A549 (cell line): Measurements from ENCODE around the gene CD163L1. TPM values are rescaled to one million over a fixed set of nuclear protein-coding genes. Genes with fewer than 3 reads are reported as not detected.
A peak's percentile ranks its signal among the peaks of the same experiment; 100 is the strongest.

Source experiments
- ATAC-seq, 2 experiments: fragments of 200-7000 bp in 1 of 2; fragments of >200 bp in 1 of 2; cut with Nextera tagmentation in 1 of 2; cut with Tn5 transposase in 1 of 2; 3 replicates each; pipeline versions ENCODE4 v1.8.0 to v1.9.1; 2018 to 2020; ENCODE audit warnings: mild to moderate bottlenecking in 1 of 2, moderate library complexity in 1 of 2
- CTCF ChIA-PET: fragments of 300-600 bp; sonication (Branson Sonifier 250); formaldehyde crosslinking; extraction: SDS; loops from one replicate; lab custom pipeline; 2021; ENCODE audit warnings: antibody characterized with exemption, inconsistent platforms; lab: Yijun Ruan, JAX
- POLR2A ChIA-PET: fragments of 350-600 bp; formaldehyde crosslinking; extraction: SDS; loops from one replicate; lab custom pipeline; 2021; ENCODE audit warnings: antibody characterized with exemption, inconsistent platforms; lab: Yijun Ruan, JAX
- DNase-seq, 2 experiments: peaks; one replicate each; pipeline versions ENCODE4 v3.0.0 to v3.0.0-alpha.2; 2011 to 2016; ENCODE audit warnings: low read depth in 1 of 2, low spot score in 1 of 2
- FAIRE-seq: peaks from 2 replicates; lab custom pipeline; 2011; peaks lifted over from hg19 to GRCh38; lab: Jason Lieb, UNC
- H3K27ac ChIP-seq, 2 experiments: fragments of >200 bp; sonication (Bioruptor Twin); formaldehyde crosslinking; 3 replicates each; pipeline ENCODE4 v1.5.1; 2016 to 2017
- H3K4me1 ChIP-seq: fragments of >200 bp; sonication (Bioruptor Twin); formaldehyde crosslinking; 3 replicates; pipeline ENCODE4 v1.6.1; 2016
- H3K4me2 ChIP-seq: fragments of >200 bp; sonication (Bioruptor Twin); formaldehyde crosslinking; 3 replicates; pipeline ENCODE4 v1.6.1; 2016
- H3K4me3 ChIP-seq: fragments of >200 bp; sonication (Bioruptor Twin); formaldehyde crosslinking; 3 replicates; pipeline ENCODE4 v1.5.1; 2016
- H3K9me3 ChIP-seq: fragments of >200 bp; sonication (Bioruptor Twin); formaldehyde crosslinking; 3 replicates; pipeline ENCODE4 v1.6.1; 2016
- CBX8 ChIP-seq: fragments of 200-600 bp; sonication (generic); IDR thresholded peaks from 2 replicates; pipeline ENCODE4 v1.6.1; 2016
- CHD2 ChIP-seq: fragments of 150-350 bp; IDR thresholded peaks from 2 replicates; pipeline ENCODE4 v1.6.1; 2014; ENCODE audit warnings: low read length; ENCODE audit not compliant: partially characterized antibody
- CHD4 ChIP-seq: fragments of 200-600 bp; sonication (generic); IDR thresholded peaks from 2 replicates; pipeline ENCODE4 v1.6.1; 2016; ENCODE audit warnings: antibody characterized with exemption, mild to moderate bottlenecking, borderline replicate concordance
- EHF ChIP-seq: fragments of 250-450 bp; sonication (Bioruptor Pico); IDR thresholded peaks from 2 replicates; pipeline ENCODE4 v1.5.0; 2020; ENCODE audit warnings: mild to moderate bottlenecking
- EHMT2 ChIP-seq: fragments of 200-600 bp; sonication (generic); IDR thresholded peaks from 2 replicates; pipeline ENCODE4 v1.6.1; 2016; ENCODE audit warnings: antibody characterized with exemption, low read depth, mild to moderate bottlenecking, moderate library complexity
- EP300 ChIP-seq, 2 experiments: fragments of >200 bp; sonication (Bioruptor Twin); formaldehyde crosslinking; IDR thresholded peaks; 2 replicates in 1 of 2; 3 replicates in 1 of 2; pipeline ENCODE4 v1.6.1; 2016 to 2017
- ESRRA ChIP-seq: fragments of 150-350 bp; IDR thresholded peaks from 2 replicates; pipeline ENCODE4 v1.6.1; 2014; ENCODE audit warnings: mild to moderate bottlenecking, low read length, borderline replicate concordance
- FOXS1 ChIP-seq: fragments of 250-450 bp; sonication (Bioruptor Pico); IDR thresholded peaks from 2 replicates; pipeline ENCODE4 v1.5.0; 2020; ENCODE audit warnings: mild to moderate bottlenecking, moderate library complexity
- HDAC2 ChIP-seq: fragments of 200-600 bp; sonication (generic); IDR thresholded peaks from 2 replicates; pipeline ENCODE4 v1.6.1; 2016
- HEYL ChIP-seq: fragments of 250-450 bp; sonication (Bioruptor Pico); IDR thresholded peaks from 2 replicates; pipeline ENCODE4 v1.8.0; 2021; ENCODE audit warnings: mild to moderate bottlenecking, moderate library complexity
- HOXA7 ChIP-seq: fragments of 250-450 bp; sonication (Bioruptor Pico); IDR thresholded peaks from 2 replicates; pipeline ENCODE4 v1.5.0; 2020; ENCODE audit warnings: mild to moderate bottlenecking, moderate library complexity
- HOXB13 ChIP-seq: fragments of 250-450 bp; sonication (Bioruptor Pico); IDR thresholded peaks from 2 replicates; pipeline ENCODE4 v1.5.0; 2020; ENCODE audit warnings: low read depth, mild to moderate bottlenecking, moderate library complexity
- HOXB5 ChIP-seq: fragments of 250-450 bp; sonication (Bioruptor Pico); IDR thresholded peaks from 2 replicates; pipeline ENCODE4 v1.5.0; 2020; ENCODE audit warnings: mild to moderate bottlenecking, moderate library complexity
- JUN ChIP-seq, 2 experiments: fragments of >200 bp; sonication (Bioruptor Twin); formaldehyde crosslinking; IDR thresholded peaks; 2 replicates in 1 of 2; 3 replicates in 1 of 2; pipeline ENCODE4 v1.6.1; 2016 to 2017
- KDM1A ChIP-seq: fragments of 200-600 bp; sonication (generic); IDR thresholded peaks from 2 replicates; pipeline ENCODE4 v1.6.1; 2016; ENCODE audit warnings: low read depth, mild to moderate bottlenecking
- KDM5A ChIP-seq: fragments of 200-600 bp; sonication (generic); IDR thresholded peaks from 2 replicates; pipeline ENCODE4 v1.6.1; 2016; ENCODE audit warnings: antibody characterized with exemption, mild to moderate bottlenecking
- MAFK ChIP-seq: fragments of 450-650 bp; IDR thresholded peaks from 2 replicates; pipeline ENCODE4 v1.6.1; 2014; ENCODE audit not compliant: partially characterized antibody
- MAZ ChIP-seq: fragments of 150-350 bp; IDR thresholded peaks from 2 replicates; pipeline ENCODE4 v1.6.1; 2014; ENCODE audit warnings: antibody characterized with exemption, low read depth, low read length, borderline replicate concordance
- PHF8 ChIP-seq: fragments of 200-600 bp; sonication (generic); IDR thresholded peaks from 2 replicates; pipeline ENCODE4 v1.6.1; 2016; ENCODE audit warnings: low read depth, mild to moderate bottlenecking, antibody characterized with exemption, moderate library complexity, borderline replicate concordance
- POLR2AphosphoS2 ChIP-seq: conservative IDR thresholded peaks from 2 replicates; pipeline ENCODE4 v1.6.1; 2012; ENCODE audit warnings: low read length, improper control_type of control experiment, inconsistent platforms
- RNF2 ChIP-seq: fragments of 200-600 bp; sonication (generic); IDR thresholded peaks from 2 replicates; pipeline ENCODE4 v1.6.1; 2016; ENCODE audit warnings: low read depth, mild to moderate bottlenecking, antibody characterized with exemption, moderate library complexity, borderline replicate concordance
- SREBF2 ChIP-seq: fragments of 450-650 bp; IDR thresholded peaks from 2 replicates; pipeline ENCODE4 v1.6.1; 2014; ENCODE audit warnings: mild to moderate bottlenecking, moderate library complexity
- TFCP2L1 ChIP-seq: fragments of 250-450 bp; sonication (Bioruptor Pico); IDR thresholded peaks from 2 replicates; pipeline ENCODE4 v1.5.0; 2021; ENCODE audit warnings: mild to moderate bottlenecking
- TP53 ChIP-seq: fragments of 250-450 bp; sonication (Bioruptor Pico); IDR thresholded peaks from 2 replicates; pipeline ENCODE4 v1.5.0; 2021; ENCODE audit warnings: mild to moderate bottlenecking, moderate library complexity
- ZC3H11A ChIP-seq: fragments of 450-650 bp; IDR thresholded peaks from 2 replicates; pipeline ENCODE4 v1.6.1; 2014; ENCODE audit warnings: antibody characterized with exemption, mild to moderate bottlenecking
- ZSCAN20 ChIP-seq: fragments of 250-450 bp; sonication (Bioruptor Pico); IDR thresholded peaks from 2 replicates; pipeline ENCODE4 v1.8.0; 2022; ENCODE audit warnings: mild to moderate bottlenecking, moderate library complexity
- WGBS: methylation state at CpG from one replicate; pipeline ENCODE4 v1.1.6; 2017; ENCODE audit errors: missing lambda C conversion rate; 5-methylcytosine and 5-hydroxymethylcytosine counted together
- polyA plus RNA-seq, 4 experiments: library from polyadenylated mRNA; depleted of rRNA in 3 of 4; stranded (reverse); fragments of >200 nt; fragmentation: RNase III in 1 of 4; extraction: RNeasy Plus Mini Kit Qiagen cat#74134 plus additional on column Dnase treatment in 1 of 4; gene quantifications; 2 replicates in 3 of 4; 3 replicates in 1 of 4; pipeline ENCODE4 v1.2.3, GENCODE V29; 2011 to 2017
- TF ChIP-seq, protein P1 (sequence below): fragments of 150-350 bp; IDR thresholded peaks from 2 replicates; pipeline ENCODE4 v1.6.1; 2014; ENCODE audit warnings: low read depth, mild to moderate bottlenecking, low read length
- TF ChIP-seq, protein P2 (sequence below): fragments of >200 bp; sonication (Bioruptor Twin); formaldehyde crosslinking; IDR thresholded peaks from 2 replicates; pipeline ENCODE4 v1.6.1; 2016
- TF ChIP-seq, protein P3 (sequence below): fragments of >200 bp; sonication (Bioruptor Twin); formaldehyde crosslinking; IDR thresholded peaks from 3 replicates; pipeline ENCODE4 v1.5.1; 2016
- TF ChIP-seq, protein P4 (sequence below): IDR thresholded peaks from 2 replicates; pipeline ENCODE4 v1.6.1; 2012

The CD163L1 gene
- polyA plus RNA-seq, 2 of the 4 experiments (the other 2 are of a cell fraction): 0.22 to 0.44 TPM

DNA sequence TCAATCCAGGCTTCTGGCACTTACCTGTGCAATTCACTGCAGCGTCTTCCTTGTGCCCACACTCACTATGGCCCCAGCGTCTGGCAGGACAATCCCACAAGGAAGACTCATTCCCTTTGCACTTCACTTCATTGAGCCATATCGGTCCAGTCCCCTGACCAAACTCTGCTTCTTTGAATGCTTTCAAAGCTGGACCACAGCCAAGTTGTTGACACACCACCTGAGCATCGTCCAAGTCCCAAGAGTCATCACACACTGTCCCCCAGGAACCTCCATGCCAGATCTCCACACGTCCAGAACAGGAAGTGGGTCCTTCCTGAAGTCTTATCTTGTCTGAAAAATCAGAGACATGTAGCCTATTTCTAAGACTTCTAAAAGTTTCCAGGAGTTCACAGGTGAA is 39.4 kb upstream of the CD163L1 start:
- DNase-seq (no peak), ATAC-seq (no peak), FAIRE-seq (no peak)
- Histone ChIP-seq H3K4me1 (no peaks in the 10 kb centered on the region), H3K4me3 (no peak overlapping the region), H3K4me2 (no peak overlapping the region), H3K27ac (no peak overlapping the region), H3K9me3 (no peaks in the 10 kb centered on the region)
- POLR2A ChIA-PET: no interaction called here
- CTCF ChIA-PET: no interaction called here
- 16% methylated on average over 5 of the region's 5 CpGs for WGBS
- TF ChIP-seq MAZ (no peak), SREBF2 (no peak), ESRRA (no peak), POLR2AphosphoS2 (no peak), ZSCAN20 (CRISPR knock-in tag) (no peak), ZC3H11A (no peak), HDAC2 (no peak), KDM5A (no peak), EP300 (IDR thresholded peaks at IDR 0.05) (no peak)
- TF ChIP-seq, protein P1, sequence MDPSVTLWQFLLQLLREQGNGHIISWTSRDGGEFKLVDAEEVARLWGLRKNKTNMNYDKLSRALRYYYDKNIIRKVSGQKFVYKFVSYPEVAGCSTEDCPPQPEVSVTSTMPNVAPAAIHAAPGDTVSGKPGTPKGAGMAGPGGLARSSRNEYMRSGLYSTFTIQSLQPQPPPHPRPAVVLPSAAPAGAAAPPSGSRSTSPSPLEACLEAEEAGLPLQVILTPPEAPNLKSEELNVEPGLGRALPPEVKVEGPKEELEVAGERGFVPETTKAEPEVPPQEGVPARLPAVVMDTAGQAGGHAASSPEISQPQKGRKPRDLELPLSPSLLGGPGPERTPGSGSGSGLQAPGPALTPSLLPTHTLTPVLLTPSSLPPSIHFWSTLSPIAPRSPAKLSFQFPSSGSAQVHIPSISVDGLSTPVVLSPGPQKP: no peak
- TF ChIP-seq, protein P2, sequence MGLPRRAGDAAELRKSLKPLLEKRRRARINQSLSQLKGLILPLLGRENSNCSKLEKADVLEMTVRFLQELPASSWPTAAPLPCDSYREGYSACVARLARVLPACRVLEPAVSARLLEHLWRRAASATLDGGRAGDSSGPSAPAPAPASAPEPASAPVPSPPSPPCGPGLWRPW: no peak
- TF ChIP-seq, protein P3, sequence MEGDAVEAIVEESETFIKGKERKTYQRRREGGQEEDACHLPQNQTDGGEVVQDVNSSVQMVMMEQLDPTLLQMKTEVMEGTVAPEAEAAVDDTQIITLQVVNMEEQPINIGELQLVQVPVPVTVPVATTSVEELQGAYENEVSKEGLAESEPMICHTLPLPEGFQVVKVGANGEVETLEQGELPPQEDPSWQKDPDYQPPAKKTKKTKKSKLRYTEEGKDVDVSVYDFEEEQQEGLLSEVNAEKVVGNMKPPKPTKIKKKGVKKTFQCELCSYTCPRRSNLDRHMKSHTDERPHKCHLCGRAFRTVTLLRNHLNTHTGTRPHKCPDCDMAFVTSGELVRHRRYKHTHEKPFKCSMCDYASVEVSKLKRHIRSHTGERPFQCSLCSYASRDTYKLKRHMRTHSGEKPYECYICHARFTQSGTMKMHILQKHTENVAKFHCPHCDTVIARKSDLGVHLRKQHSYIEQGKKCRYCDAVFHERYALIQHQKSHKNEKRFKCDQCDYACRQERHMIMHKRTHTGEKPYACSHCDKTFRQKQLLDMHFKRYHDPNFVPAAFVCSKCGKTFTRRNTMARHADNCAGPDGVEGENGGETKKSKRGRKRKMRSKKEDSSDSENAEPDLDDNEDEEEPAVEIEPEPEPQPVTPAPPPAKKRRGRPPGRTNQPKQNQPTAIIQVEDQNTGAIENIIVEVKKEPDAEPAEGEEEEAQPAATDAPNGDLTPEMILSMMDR: no peak

DNA sequence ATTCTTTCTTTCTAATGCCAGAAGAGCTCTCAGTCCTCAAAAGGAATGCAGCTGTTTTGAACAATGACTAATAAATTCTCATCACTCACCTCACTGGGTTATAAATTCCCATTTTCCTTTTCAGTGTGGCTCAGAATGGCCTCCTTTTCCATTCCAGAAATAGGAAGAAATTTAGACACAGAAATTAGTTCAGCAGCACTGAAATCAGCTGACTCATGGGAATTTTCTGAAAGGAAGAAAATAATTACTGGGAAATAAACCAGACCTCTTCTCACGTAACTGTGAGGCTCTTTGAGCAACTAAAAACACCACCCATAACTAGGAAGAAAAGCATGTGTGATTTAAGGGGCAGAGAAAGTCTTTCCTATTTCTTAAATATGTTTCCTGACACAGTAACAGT is 35.8 kb upstream of the CD163L1 start:
- ATAC-seq: no peak
- no peaks in the 10 kb centered on the region for H3K4me1 ChIP-seq
- 3% methylated on average over 1 of the region's 1 CpG for WGBS
- H3K9me3 ChIP-seq: no peaks in the 10 kb centered on the region
- no peak overlapping the region for H3K27ac ChIP-seq
- ChIA-PET CTCF (interaction anchor here (2.1 kb wide), 1 partner anchor 19 kb away, joined by 9 read pairs; no protein-coding TSS in a partner anchor), POLR2A (no interaction called here)
- no peak overlapping the region for H3K4me2 ChIP-seq
- TF ChIP-seq MAFK: peak; percentile 84
- no peak for TF ChIP-seq HEYL (CRISPR knock-in tag)
- no peak overlapping the region for H3K4me3 ChIP-seq
- DNase-seq: no peak
- peak; percentile 23 for FAIRE-seq

DNA sequence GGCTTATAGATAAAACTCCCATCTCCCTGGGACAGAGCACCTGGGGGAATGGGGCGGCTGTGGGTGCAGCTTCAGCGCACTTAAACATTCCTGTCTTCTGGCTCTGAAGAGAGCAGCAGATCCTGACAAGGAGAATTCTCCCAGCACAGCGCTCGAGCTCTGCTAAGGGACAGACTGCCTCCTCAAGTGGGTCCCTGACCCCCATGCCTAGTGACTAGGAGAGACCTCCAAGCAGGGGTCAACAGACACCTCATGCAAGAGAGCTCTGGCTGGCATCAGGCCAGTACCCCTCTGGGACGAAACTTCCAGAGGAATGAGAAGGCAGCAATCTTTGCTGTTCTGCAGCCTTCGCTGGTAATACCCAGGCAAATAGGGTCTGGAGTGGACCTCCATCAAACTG is 28.1 kb upstream of the CD163L1 start:
- DNase-seq: no peak
- no peaks in the 10 kb centered on the region for H3K4me1 ChIP-seq
- TF ChIP-seq HOXB5 (CRISPR knock-in tag) (no peak), FOXS1 (CRISPR knock-in tag) (no peak), JUN (IDR thresholded peaks at IDR 0.05) (no peak), EP300 (IDR thresholded peaks at IDR 0.05) (no peak), MAFK (no peak), CHD2 (no peak), CBX8 (no peak), RNF2 (no peak), TP53 (CRISPR knock-in tag) (no peak), EHMT2 (no peak), HOXB13 (CRISPR knock-in tag) (no peak), CHD4 (no peak), PHF8 (no peak), HEYL (CRISPR knock-in tag) (no peak), HOXA7 (CRISPR knock-in tag) (no peak), KDM1A (no peak), EHF (no peak), TFCP2L1 (CRISPR knock-in tag) (no peak)
- TF ChIP-seq, protein P4, sequence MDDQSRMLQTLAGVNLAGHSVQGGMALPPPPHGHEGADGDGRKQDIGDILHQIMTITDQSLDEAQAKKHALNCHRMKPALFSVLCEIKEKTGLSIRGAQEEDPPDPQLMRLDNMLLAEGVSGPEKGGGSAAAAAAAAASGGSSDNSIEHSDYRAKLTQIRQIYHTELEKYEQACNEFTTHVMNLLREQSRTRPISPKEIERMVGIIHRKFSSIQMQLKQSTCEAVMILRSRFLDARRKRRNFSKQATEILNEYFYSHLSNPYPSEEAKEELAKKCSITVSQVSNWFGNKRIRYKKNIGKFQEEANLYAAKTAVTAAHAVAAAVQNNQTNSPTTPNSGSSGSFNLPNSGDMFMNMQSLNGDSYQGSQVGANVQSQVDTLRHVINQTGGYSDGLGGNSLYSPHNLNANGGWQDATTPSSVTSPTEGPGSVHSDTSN: no peak
- TF ChIP-seq, protein P1: no peak
- TF ChIP-seq, all 56 proteins: peak for 0
- ChIA-PET CTCF (interaction anchor here (1.5 kb wide), 1 partner anchor 12 kb away, joined by 8 read pairs; no protein-coding TSS in a partner anchor), POLR2A (no interaction called here)
- 0 out of 3 replicates have a peak, but pooled peaks cover 3% of the 10 kb centered on the region for H3K9me3 ChIP-seq
- ATAC-seq (no peak), FAIRE-seq (no peak)
- 32% methylated on average over 6 of the region's 6 CpGs for WGBS
- H3K4me3 ChIP-seq: no peak overlapping the region
- H3K4me2 ChIP-seq: no peak overlapping the region
- no peak overlapping the region for H3K27ac ChIP-seq
